HG03460 (cell line): ENCODE results near the gene RASSF1.
A peak's percentile ranks its signal among the peaks of the same experiment; 100 is the strongest.

Experiments
- ATAC-seq: cut with Tn5 transposase; IDR thresholded peaks from one replicate; pipeline ENCODE4 v1.9.1; 2021; ENCODE audit not compliant: unreplicated experiment

RASSF1 gene

GRCh38 chr3:50302095-50303012 lies 38.3 kb downstream of the RASSF1 start:
- no peak for ATAC-seq

GRCh38 chr3:50300681-50301254 lies 39.9 kb downstream of the RASSF1 start:
- no peak for ATAC-seq

DNA sequence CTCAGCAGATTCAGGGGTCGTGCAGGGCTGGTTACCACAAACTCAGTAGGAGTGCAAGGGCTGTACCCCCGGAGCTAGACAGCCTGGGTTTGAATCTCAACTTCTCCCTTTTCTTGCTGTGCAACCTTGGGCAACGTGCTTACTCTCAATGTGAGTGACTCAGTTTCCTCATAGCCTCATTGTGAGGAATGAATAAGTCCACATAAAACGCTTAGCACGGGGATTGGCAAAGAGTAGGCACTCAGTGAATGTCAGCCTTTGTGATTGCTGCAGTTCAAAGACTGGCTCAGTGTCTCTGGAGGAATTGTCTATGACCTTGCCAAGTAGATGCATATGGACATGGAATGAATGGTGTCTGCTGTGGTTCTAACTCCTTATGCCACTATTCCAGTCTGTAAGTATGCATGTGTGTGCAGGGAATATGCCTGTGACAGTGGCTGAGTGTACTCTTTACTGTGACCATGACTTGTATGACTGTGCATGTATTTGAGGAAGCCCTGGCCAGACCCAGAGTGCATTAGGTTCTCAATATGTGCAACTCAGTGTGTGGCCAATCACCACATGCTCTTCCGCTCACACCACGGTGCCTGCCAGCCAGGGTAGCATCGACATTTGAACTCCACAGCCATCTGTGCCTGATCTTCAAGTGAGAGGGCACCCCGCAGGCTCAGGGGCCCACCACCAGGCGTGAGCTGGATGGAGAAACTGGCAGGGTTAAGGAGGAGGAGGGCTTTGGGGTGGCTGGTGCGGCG lies 40.5 kb downstream of the RASSF1 start:
- no peak for ATAC-seq

GRCh38 chr3:50299638-50299928 lies 41.1 kb downstream of the RASSF1 start:
- ATAC-seq, result no peak

- peak; percentile 82 for ATAC-seq
These were observed 41.6 kb downstream of the RASSF1 start, which contains the start of the genes HYAL3 and NAA80 for GRCh38 chr3:50298836-50299637. HYAL3 (minus strand) TSS chr3:50299405; CDS start chr3:50295602, 3,803 bp downstream. NAA80 (minus strand) TSS chr3:50299405; CDS start chr3:50297463, 1,942 bp downstream.

DNA sequence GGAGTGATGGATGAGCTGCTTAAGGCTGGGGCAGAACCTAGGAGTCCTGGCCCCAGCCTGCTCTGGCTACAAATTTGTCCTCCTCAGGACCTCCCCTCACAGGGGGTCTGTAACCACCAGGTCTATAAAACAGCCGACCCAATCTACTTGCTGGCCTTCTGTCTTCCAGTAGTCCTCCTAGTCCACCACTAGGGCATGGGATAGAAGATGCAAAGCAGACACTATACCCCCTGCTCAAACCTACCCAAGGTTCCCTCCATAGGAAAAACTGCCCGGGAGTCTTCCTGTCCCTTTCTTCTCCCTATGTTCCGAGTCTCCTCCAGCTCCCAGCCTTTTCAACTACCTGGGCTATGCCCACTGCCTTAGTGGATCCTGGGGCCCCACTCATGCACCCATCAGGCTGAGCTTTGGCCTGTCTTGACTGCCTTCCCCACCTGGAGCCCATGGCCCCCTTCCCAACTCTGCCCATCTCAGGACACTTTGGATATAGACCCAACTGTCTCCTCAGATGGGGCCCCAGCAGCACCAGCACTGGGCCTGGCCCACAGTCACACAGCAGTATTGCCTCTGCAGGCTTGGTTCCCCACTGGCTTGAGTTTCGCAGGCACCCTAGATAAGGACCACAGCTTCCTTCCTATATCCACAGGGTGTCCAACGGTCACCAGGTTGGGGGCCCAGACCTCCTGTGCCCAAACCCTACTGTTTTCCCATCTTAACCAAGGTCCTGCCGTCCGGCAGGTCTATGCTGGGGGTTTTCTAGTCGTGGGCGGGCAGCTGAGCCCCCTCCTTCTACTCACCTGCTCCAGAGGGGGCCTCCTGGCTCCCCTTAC lies 42.5 kb downstream of the RASSF1 start:
- no peak for ATAC-seq

GRCh38 chr3:50297384-50297775 lies 43.3 kb downstream of the RASSF1 start:
- no peak for ATAC-seq

DNA sequence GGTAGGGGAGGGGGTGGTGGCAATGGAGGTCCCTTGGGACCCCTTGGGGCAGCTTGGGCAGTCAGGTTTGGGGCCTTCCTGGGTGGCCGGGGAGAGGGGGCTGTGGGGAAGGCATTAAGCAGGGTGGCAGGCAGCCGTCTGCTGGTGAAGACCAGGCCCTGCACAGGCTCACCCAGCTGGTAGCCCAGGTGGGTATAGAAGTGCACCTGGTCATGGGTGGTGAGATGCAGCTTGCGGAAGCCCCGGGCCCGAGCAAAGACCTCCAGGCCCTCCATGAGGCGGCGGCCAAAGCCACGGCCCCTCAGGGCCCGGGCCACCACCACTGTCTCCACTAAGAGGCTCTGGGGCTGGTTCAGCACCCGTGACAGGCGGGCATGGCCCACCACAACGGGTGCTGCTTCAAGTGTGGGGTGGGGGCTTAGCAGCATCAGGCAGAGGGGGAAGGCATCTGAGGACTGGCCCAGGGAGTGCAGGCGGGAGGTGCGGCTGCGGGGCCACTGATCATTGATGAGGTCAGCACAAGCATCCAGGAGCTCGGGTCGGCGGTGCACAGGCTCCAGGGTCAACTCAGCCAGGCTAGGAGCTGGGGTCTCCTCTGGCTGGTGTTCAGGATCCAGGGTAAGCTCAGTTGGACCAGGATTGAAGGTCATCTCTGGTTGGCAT lies 43.8 kb downstream of the RASSF1 start:
- no peak for ATAC-seq

DNA sequence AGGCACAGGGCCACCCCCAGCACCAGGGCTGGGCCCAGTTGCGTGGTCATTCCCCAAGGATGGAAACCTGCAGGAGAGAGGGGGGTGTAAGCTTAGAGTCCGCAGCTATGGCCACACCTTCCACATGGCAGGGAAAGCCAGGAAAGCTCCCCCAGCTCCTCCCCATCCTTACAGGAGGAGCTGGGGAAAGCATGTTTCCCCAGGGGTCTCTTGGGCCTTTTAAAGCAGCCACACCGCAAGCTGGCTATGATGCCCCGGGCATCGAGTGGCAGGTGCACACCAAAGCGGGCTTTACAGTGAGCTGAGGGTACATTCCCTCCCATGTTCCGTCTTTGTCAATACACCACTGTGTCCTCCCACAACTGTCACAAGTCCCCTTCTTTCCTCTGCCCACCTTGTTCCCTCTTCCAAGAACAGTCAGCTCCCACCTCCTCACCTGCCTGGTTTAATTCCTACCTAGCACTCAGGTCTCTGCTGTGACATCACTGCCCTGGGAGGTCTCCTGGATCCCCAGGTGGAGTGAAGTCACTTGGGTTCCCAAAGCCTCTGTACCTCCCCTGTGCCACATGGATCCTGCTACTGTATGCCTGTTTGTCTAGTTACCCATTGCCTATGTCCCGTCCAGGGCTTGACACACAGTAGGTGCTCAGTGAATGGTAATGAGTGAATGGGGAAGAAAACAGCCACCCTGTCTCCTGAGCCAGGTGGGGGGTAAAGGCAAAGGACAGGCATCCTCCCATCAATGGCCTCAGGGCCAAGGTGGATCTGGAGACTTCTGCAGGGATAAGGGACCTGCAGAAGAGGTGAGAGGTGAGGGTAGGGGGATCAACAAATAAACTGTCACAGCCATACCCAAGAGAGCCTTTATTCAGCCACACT lies 44.8 kb downstream of the RASSF1 start:
- ATAC-seq, result no peak

- ATAC-seq, result no peak
These were observed 45.9 kb downstream of the RASSF1 start for GRCh38 chr3:50294492-50295403.

DNA sequence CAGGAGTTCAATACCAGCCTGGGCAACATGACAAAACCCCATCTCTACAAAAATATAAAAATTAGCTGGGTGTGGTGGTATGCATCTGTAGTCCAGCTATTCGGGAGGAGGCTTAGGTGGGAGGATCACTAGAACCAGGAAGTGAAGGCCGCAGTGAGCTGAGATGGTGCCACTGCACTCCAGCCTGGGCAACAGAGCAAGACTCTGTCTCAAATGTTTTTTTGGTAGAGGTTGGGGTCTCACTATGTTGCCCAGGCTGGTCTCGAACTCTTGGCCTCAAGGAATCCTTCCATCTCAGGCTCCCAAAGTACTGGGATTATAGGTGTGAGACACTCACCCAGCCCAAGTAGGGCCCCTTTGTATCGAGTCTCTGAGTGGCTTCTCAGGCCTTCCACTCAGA lies 46.5 kb downstream of the RASSF1 start:
- ATAC-seq, result no peak

GRCh38 chr3:50293079-50293801 lies 47.4 kb downstream of the RASSF1 start:
- ATAC-seq, result no peak

DNA sequence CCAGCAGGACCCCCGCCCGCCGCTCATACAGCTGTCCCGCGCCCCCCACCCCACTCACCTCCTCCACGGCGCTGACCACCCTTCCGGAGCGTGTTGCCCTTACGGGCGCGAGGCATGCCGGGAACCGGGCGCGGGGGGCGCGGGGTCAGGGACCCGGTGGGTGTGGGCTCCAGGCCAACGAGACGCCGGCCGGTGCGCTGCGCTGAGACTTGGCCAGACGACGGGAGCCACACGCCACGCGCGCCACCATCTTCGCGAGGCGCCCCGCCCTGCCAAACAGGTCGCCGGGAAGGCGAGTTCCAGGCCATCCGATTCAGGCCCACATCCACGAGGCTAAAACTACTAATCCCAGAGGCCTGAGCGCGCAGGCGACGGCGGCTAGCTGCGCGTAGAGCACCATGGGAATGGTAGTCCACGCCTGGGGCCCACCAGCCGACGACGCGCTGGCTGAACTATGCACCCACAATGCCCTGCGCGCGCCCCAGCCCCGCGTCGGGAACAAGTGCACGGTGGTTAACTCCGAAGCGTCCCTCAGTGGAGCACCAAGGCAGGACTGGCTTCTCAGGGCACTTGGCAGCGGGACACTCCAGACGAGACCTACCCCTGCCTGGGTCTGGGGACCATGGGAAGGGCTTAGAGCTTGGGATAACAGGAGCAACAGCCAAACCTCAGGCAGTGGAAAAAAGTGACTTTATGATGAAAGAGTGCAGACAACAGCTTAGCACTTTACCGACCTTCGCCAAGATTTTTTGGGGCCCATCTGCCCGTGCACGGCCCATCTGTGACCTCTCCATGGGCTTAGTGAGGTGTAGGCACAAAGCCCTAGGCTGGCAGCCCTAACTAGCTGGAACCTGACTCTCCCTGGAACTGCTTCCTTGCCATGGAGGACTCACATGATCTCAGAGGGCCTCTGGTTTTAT lies 48.2 kb downstream of the RASSF1 start, which contains the start of gene IFRD2:
TSS of gene IFRD2 (minus strand) at position 271 of the 920 bp plus-strand sequence. CDS start at position 116, 155 bp downstream.
- peak; percentile 95 for ATAC-seq

- ATAC-seq, result no peak
These were observed 50.4 kb downstream of the RASSF1 start for GRCh38 chr3:50290161-50290641.

DNA sequence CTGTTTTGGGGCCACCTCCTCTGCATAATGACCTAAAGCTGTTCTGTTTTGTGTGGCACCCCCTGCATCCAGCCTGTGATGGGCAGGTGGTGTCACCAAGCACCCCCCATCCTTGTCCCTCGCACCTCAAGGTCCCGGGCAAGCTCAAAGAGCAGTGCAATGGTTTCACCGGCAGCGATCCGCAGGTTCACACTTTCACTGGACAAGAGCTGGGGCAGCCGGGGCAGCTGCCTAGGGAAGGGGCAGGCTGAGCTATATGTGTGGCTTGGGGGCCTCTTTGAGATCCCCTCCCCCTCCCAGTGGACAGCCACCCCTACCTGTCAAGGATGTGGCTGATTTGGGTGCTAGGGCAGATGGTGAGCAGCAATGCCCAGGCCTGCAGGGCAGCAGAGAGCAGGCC lies 51.5 kb downstream of the RASSF1 start:
- ATAC-seq, result no peak
